HK-2 (cell line): ENCODE results near the gene CYSTM1.
A peak's percentile ranks its signal among the peaks of the same experiment; 100 is the strongest.
"Not testable (repeated sequence)": the region's sequence is repeated elsewhere in the genome, so short reads cannot be mapped to it uniquely, and the experiment has no call there.

Experiments
- DNase-seq: peaks from one replicate; pipeline ENCODE4 v3.0.0-alpha.2; 2018; ENCODE audit not compliant: unreplicated experiment

The CYSTM1 gene

GRCh38 chr5:140178086-140178410 is 3.1 kb downstream of the CYSTM1 start:
- no peak for DNase-seq

GRCh38 chr5:140178482-140179116 is 3.6 kb downstream of the CYSTM1 start:
- DNase-seq = no peak

DNA sequence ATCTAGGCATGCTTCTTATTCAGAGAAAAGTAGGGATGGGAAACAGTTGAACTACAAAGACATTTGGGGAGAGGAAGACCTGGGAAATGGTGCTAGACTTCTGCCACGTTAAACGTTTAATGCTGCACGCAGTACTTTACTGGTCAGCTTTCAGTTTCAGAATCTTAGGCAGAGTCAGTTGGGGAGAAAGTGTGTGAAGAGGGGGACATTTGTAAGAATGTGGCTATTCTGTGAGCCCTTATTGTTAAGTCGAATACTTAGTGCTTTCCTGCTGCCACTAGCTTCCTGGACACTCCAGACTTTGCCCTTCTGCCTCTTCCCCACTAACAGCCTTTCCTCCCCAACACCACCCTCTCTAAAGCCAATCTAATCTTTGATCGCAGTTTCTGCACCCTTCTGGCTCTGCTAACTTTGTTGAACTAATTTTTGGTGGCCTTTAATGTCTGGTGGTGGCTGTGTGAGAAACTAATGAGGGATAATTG is 6.1 kb downstream of the CYSTM1 start:
- DNase-seq = no peak

DNA sequence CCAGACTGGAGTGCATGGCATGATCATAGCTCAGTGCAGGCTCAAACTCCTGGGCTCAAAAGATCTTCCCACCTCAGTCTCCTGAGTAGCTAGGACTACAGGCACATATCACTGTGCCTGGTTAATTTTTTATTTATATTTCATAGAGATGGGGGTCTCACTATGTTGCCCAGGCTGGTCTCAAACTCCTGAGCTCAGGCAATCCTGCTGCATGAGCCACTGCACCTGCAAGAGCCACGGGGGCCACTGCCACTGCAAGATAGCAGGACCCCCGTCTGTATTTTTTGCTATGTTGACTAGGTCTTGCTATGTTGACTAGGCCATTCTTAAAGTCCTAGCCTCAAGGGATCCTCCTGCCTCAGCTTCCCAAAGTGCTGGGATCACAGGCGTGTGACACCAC is 6.5 kb downstream of the CYSTM1 start:
- DNase-seq = no peak

GRCh38 chr5:140182075-140182711 is 7.2 kb downstream of the CYSTM1 start:
- no peak for DNase-seq

GRCh38 chr5:140182803-140183367 is 7.9 kb downstream of the CYSTM1 start:
- no peak for DNase-seq

- no peak for DNase-seq
Measured at GRCh38 chr5:140185409-140185808, 10.4 kb downstream of the CYSTM1 start.

GRCh38 chr5:140186267-140186671 is 11.3 kb downstream of the CYSTM1 start:
- DNase-seq = no peak

DNA sequence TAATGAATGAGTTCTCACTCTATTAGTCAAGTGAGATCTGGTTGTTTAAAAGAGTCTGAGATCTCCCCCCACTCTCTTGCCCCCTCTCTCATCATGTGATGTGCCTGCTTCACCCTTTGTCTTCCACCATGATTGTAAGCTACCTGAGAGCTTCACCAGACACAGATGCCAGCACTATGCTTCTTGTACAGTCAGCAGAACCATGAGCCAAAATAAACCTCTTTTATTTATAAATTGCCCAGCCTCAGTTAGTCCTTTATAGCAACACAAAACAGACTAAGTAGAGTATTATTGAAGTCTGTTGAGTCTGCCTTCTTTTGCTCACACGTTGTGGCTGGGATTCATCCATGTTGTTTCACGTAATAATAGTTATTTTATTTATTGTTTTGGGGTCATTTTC is 14.3 kb downstream of the CYSTM1 start:
- DNase-seq = no peak

DNA sequence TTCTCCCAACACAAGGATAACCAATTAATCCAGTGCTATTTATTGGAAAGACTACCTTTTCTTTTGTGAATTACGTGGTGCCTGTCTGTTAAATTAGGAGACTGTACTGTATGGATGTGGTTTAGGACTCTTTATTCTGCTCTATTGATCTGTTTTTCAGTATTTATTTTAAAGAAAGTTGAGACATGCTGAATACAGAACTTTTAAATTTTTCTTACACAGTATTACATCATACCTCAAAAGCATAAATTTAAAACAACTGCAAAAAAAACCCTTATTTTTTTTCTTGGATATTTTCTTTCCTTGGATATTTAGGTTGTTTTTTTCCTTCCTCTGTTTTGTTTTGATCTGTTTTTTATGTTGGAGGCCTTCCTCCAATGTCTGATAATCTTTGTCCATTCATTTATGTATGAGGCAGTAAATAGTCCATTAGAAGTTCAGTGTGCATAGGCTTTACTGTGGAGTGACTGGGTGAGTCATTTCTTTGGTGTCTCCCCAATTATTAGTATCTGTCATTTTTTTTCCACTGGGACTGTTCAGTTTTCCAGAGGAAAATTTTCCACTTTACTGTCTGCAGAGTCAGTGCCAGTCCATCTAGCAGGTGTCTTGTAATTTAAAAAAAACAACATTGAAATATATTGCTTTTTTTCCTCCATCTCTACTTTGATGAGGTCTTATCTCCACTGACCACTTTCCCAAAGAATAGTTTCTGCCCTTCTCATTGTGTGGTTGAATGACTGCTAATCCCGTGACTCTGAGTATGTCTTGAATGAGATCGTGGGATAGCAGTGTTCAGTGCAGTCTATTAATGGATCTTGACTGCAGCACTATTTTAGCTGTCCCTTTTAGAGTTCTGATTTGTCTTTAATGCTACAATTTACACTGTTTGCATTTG is 15.2 kb downstream of the CYSTM1 start:
- DNase-seq = no peak

- no peak for DNase-seq
Measured at GRCh38 chr5:140190872-140191218, 15.9 kb downstream of the CYSTM1 start.

DNA sequence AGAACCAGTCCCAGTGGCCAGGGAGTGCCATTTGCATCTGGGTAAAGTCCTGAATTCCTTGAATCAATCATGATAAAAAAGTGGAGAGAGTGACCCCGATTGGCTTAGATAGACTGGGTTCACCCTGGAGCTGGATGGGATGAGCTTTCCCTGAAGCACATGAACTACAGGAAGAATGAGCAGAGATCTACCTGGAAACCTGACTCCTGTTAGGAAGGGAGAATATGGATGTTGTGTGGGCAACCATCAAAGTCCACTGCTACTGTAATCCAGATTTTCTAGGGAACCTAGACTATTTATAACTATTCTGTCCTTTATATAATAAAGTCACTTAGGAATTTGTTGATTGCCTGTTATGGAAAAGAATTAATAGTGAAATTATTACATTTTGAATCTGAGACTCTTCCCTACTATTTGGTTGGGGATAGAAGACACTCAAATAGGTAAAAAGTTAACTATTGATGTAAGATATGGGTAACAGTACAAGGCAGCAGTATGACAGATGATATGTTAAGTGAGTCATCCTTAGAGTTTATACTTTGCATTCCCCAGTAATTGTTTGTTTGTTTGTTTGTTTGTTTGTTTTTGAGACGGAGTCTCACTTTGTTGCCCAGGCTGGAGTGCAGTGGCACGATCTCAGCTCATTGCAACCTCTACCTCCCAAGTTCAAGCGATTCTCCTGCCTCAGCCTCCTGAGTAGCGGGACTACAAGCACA is 17.9 kb downstream of the CYSTM1 start:
- no peak for DNase-seq

- no peak for DNase-seq
Measured at GRCh38 chr5:140194662-140195061, 19.7 kb downstream of the CYSTM1 start.

GRCh38 chr5:140196115-140196814 is 21.3 kb downstream of the CYSTM1 start:
- DNase-seq = no peak

DNA sequence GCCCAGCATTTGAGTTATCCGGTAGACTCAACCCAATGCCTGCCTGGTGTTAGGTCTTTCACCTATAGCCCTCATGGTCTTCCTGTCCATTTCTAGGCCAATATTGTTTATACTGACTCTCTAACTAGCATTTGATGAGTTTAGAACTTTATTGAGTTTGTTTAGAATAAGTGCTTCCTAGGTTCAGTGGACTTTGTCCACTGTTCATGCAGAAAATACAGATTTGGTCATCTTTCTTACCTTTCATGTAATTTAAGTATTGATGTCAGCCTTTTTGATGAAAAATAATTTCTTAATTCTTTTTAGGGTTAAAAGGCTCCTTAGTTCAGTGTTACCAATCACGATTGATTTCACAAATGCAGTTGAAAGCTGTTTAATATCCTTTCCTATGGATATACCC is 22.0 kb downstream of the CYSTM1 start:
- DNase-seq = no peak

DNA sequence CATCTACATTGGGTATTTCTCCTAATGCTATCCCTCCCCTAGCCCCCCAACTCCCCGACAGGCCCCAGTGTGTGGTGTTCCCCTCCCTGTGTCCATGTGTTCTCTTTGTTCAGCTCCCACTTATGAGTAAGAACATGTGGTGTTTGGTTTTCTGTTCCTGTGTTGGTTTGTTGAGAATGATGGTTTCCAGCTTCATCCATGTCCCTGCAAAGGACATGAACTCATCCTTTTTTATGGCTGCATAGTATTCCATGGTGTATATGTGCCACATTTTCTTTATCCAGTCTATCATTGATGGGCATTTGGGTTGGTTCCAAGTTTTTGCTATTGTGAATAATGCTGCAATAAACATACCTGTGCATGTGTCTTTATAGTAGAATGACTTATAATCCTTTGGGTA is 23.9 kb downstream of the CYSTM1 start:
- DNase-seq = not testable (repeated sequence)

GRCh38 chr5:140202078-140202477 is 27.1 kb downstream of the CYSTM1 start:
- no peak for DNase-seq

DNA sequence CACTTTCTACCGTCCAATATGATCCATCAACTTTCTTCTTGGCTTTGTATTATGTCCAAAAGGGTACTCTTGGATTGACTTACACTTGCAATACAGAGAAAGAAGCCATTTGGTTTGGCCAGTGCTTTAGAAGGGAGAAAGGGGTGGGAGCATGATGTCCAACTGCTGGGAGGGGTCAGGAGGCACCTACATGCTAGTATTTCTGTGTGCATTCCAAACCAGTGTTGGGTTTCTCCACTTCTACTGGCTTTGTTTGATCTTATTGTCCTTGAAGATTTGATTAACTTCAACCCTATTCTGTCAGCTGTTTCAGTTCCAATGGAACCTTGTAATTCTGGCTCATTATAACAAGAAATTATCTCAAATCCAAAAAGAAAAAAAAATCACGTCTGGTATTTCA is 27.6 kb downstream of the CYSTM1 start:
- no peak for DNase-seq

GRCh38 chr5:140205216-140205615 is 30.2 kb downstream of the CYSTM1 start:
- DNase-seq = no peak

- no peak for DNase-seq
Measured at GRCh38 chr5:140205952-140206351, 31.0 kb downstream of the CYSTM1 start.

- peak; percentile 28 for DNase-seq
Measured at GRCh38 chr5:140207250-140207964, 32.4 kb downstream of the CYSTM1 start.
